Stimulated activated CD4-positive, alpha-beta T cell treated with anti-CD3 and anti-CD28 coated beads, Interleukin-2, amount 100 ng/mL, for 48 hours (primary cell): ENCODE data around the gene EMP2.
"Not testable (repeated sequence)": the region's sequence is repeated elsewhere in the genome, so short reads cannot be mapped to it uniquely, and the experiment has no call there.

Experiments
- DNase-seq, 2 donors: peaks; one replicate each; pipeline ENCODE4 v3.0.0-alpha.2; 2020

The EMP2 gene, protein sequence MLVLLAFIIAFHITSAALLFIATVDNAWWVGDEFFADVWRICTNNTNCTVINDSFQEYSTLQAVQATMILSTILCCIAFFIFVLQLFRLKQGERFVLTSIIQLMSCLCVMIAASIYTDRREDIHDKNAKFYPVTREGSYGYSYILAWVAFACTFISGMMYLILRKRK

DNA sequence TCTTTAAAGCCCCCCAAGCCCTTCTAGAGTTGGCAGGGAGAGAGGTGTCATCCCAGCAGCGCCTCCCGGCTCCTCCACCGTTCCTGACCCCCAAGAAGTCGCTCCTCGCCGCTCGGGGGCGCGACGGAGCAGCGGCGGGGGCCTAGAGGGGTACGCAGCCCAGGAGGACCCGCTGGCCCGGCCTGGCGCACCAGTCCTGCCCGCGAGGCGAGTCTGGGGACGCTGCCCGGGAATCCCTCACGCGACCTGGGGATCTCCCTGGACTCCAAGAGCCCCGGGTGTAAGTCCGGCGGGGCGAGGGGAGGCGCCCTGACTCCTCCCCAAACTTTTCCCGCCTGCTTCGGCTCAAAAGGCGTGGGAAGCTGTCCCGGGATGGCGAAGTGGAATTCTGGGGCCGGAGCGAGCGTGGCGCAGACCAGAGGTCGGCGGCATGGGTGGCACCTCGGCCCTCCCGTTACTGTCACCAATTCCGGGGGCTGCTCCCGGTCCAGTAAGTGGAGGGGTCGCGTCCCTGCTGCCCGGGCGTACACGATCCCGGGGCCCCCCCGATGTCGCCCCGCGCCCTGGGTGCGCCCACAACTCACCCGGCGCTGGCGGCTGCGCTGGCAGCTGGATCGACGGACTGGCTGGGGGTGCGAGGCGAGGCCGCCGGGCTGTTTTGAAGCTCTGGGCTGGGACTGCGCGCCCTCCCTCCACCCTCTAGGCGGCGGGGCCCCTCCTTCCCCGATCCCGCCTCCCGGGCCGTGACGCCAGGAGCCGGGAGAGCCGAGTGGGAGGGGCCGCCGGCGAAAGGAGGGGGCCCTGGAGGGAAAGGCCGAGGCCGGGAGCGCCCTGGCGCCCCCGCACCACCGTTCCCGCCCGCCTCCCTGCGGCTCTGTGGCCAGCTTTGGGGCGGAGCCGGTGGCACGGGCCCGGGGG, at the start of gene EMP2:
EMP2 (minus strand) TSS at position 634 of the 918 bp plus-strand sequence. CDS start 32,981 bp downstream, outside the sequence.
- no peak for DNase-seq

DNA sequence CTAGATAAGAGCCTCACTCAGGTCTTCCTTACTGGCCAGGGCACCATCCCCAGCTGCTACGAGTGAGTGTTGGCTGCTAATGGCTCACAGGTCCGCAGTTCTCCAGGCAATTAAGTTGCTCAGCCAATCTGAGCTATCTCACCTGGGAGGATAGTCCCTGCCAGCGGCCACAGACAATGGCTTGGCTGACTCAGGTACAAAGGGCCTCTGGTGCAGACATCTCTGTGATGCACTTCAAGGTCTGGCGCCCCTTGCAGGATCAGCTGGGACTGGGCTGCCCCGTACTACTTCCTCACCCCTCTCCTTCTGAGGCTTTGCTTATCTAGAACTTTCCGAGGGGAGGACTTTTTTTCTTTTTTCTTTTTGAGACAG, 49.2 kb upstream of the EMP2 start:
- DNase-seq: no peak

GRCh38 chr16:10625595-10626357, 45.4 kb upstream of the EMP2 start:
- DNase-seq: no peak

DNA sequence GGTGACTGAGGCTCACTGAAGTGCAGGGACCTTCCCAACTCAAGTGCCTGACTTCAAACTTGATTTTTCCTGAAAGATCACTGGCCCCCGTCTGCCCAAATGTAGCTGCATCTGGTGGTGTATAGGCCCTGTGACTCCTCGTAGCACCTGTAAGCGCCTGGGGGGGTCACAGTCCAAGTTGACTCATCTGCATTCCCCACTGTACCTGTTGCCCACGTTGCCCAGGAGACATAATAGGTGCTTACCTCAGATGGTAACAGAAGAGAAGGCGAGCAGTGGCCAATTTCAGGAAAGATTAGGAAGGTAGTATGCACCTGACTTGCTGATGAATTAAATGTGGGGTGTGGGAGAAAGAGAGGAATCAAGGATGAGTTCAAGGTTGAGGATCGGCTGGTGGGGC, 44.1 kb upstream of the EMP2 start:
- no peak for DNase-seq

GRCh38 chr16:10623059-10623458, 42.7 kb upstream of the EMP2 start:
- no peak for DNase-seq

GRCh38 chr16:10622036-10622921, 41.9 kb upstream of the EMP2 start:
- no peak for DNase-seq

DNA sequence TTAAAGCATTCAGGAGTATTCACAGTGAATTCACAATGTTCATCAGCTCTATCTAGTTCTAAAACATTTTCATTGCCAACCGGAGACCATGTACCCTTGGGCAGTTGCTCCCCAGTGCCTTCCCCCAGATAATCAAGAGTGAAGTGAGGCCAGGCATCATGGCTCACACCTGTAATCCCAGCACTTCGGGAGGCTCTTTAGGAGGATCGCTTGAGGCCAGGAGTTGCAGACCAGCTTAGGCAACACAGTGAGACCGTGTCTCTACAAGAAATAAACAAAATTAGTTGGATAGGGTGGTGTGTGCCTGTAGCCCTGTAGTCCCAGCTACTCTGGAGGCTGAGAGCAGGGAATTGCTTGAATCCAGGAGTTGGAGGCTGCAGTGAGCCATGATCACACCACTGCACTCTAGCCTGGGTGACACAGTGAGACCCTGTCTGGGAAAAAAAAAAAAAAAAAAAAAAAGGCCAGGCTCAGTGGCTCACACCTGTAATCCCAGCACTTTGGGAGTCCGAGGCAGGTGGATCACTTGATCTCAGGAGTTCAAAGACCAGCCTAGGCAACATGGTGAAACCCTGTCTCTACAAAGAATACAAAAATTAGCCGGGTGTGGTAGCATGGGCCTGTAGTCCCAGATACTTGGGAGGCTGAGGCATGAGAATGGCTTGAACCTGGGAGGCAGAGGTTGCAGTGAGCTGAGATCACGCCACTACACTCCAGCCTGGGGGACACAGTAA, 41.0 kb upstream of the EMP2 start:
- DNase-seq: not testable (repeated sequence)

DNA sequence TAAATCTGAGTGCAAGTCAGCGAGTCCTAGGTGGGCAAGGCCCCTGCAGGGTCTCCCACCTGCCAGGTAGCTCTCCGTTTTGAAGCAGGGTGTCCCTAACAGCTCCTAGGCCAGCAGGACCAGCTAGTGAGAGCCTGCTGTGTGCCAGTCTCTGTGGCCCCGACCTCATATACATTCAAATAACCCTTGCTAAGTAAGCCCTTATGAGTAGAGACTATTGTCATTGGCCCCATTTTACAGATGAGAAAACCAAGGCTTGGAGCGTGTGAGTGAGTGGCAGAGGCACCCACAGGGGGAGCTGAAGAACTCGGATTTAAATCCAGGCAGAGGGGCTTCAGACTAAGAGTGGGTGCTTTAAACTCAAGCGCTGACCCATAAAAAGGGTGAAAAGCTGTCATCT, 39.7 kb upstream of the EMP2 start:
- no peak for DNase-seq

DNA sequence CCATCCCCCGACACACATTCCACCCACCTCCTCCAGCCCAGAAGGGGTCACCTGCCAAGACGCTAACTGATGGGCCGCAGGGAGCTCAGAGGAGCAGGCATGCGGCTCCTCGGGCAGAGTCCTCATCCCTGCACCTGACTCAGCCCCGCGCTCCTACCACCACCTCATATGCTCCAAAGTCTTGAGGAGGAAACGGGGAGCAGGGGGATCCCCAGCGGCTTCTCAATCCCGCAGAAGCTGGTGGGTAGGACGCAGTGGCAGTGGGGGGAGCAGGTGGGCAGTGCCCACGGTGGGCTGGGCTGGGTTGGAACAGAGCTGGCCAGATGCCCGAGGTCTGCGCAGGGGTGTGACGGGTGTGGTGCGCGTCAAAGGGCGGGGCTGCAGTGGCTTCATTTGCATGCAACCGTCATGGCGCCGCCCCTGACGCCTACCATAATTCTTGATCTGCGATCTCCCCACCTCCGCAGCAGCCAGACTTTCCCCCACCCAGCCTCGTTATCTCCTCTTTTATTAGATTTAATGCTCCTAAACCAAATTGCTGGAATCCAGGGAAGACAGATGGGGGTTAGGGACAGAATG, 39.0 kb upstream of the EMP2 start:
- peak in 1 of 2 donors; percentile 10 for DNase-seq

DNA sequence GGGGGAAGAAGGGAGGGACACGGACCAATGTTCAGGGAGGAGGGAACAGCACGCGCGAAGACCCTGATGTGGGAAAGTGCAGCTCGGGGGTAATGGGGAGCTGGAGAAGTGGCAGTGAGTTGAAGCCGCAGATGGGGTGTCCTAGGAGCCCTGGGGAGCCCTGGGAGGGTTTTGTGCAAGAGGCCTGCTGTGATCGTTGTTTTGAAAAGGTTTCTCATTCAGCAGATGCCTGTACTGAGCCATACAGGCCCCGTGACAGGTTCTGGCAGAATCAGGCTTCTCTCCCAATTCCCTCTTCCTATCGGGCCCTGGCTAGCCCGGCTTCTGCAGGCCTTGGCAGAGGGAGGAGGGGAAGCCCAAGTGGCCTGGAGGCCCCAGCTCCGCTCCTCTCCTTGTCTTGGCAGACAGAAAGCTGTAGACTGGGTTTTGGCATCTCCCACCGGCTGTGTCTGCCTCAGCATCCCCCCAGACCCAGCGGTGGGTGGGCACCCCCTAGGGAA, 38.4 kb upstream of the EMP2 start:
- no peak for DNase-seq

- no peak for DNase-seq
Observed at GRCh38 chr16:10617662-10618420, 37.4 kb upstream of the EMP2 start.

- DNase-seq: no peak
Observed at GRCh38 chr16:10616756-10617640, 36.6 kb upstream of the EMP2 start.

- no peak for DNase-seq
Observed at GRCh38 chr16:10616419-10616755, 36.0 kb upstream of the EMP2 start.

- no peak for DNase-seq
Observed at GRCh38 chr16:10614685-10615084, 34.3 kb upstream of the EMP2 start.

DNA sequence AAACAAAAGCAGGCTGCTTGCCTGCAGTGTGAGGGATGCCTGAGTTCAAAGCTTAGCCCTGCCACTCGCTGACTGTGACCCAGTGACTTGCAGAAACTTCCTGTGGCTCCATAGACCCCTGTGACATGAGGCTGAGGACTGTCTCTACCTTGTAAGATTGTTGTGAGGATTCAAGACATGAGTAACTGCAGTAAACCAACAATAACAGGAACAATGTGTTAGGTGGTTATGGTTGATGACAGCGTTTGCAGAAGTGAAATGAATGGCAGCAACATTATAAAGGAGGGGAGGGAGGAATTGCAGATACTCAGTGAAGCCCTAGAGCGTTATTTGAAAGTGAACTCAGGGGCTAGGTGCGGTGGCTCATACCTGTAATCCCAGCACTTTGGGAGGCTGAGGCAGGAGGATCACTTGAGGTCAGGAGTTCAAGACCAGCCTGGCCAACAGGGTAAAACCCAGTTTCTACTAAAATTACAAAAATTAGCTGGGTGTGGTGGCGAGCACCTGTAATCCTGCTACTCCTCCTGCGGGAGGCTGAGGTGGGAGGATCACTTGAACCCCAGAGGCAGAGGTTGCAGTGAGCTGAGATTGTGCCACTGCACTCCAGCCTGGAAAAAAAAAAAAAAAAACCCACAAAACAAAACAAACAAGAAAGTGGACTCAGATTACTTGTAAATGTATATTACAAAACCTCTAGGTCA, 33.5 kb upstream of the EMP2 start:
- no peak for DNase-seq

DNA sequence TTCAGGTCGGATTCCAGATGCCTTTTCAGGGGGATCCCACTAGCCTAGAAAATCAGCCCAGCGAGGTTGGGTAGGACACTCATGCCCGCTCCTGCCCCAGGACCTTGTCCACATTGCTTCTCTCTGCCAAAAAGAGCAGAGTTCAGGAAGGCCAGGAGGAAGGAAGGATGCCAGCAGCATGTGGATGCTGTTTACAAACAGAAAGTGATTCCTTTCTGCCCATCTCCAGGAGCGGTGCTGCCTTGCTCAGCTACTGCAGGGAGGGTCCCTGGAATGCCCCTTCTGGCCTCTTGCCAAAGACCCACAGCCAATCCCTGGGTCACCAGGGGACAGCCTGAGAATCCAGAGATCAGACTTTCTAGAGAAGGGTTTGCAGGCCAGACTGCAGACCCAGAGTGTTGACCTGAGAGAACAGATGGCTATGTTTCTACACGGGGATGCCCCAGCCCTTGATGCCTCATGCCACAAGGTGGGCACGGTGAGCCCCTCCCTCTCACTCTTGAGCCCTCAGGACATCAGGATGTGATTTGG, 32.3 kb upstream of the EMP2 start:
- DNase-seq: no peak

DNA sequence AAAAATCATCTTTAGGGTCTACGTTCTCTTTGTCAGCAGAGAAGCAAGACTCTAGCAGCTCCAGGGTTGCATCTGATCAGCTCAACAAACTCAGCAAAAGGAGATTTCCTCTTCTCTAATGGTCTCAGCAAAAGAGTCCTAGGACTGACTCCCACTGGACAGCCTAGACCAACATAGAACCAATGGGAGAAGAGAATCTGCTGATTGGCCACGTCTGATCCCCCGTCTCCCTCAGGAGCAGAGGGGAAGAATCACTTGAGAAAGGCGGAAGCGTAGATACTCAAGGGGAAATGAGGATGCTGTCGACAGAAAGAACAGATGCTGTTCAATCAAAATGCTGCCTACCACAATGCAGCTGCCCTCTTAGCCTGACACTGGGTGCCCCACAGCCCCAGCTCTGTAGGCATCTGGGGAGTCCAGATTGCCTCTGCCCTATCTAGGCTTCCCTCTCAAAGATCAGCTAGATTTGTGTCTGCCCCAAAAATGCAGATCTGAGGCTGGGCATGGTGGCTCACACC, 31.5 kb upstream of the EMP2 start:
- DNase-seq: no peak

DNA sequence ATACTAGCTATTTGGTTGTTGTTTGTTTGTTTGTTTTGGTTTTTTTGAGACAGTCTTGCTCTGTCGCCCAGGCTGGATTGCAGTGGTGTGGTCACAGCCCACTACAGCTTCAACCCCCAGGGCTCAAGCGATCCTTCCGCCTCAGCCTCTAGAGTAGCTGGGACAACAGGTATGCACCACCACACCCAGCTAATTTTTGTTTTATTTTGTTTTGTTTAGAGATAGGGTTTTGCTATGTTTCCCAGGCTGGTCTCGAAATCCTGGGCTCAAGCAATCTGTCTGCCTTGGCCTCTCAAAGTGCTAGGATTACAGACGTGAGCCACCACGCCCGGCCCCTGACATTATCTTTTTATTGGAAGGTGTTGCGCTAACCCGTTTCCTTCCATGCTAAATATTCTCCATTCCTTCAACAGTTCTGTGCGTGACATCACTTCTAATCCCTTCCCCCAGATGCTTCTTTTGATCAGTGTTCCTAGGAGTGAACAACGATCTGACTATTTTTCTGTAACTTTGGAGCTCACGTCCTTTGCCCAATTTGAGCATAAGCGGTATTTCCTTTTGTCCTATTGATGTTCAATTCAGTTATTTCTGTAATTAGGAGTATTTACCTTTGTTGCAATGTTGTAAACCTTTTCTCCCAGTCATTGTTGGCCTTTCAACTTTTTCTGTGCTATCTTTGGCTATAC, 30.2 kb upstream of the EMP2 start:
- DNase-seq: no peak
